GM12878 (cell line): Measurements from ENCODE around the gene PLCD1. TPM values are rescaled to one million over a fixed set of nuclear protein-coding genes. Genes with fewer than 3 reads are reported as not detected.
A peak's percentile ranks its signal among the peaks of the same experiment; 100 is the strongest.
"Not testable (repeated sequence)": the region's sequence is repeated elsewhere in the genome, so short reads cannot be mapped to it uniquely, and the experiment has no call there.

Source experiments
- ATAC-seq: fragments of 200-7000 bp; cut with Tn5 transposase; 3 replicates; pipeline ENCODE4 v1.9.1; 2020; ENCODE audit warnings: mild to moderate bottlenecking, moderate library complexity
- Bru-seq: library from RNA; stranded (reverse); fragments of 400-500 nt; gene quantifications from one replicate; lab custom pipeline; 2021; lab: Mats Ljungman, UMichigan
- BruChase-seq, 2 experiments: library from RNA; stranded (reverse); fragments of 400-500 nt; gene quantifications; one replicate each; lab custom pipeline; 2021; lab: Mats Ljungman, UMichigan
- BruUV-seq: library from RNA; stranded (reverse); fragments of 400-500 nt; replicated peaks from 2 replicates; lab custom pipeline; 2021; lab: Mats Ljungman, UMichigan
- CTCF ChIA-PET: fragments of 300-600 bp; sonication (Branson Sonifier 250); formaldehyde crosslinking; extraction: SDS; loops from one replicate; lab custom pipeline; 2021; ENCODE audit warnings: inconsistent platforms; lab: Yijun Ruan, JAX
- POLR2A ChIA-PET: fragments of 350-600 bp; formaldehyde crosslinking; extraction: SDS; loops from one replicate; lab custom pipeline; 2021; ENCODE audit warnings: inconsistent platforms; lab: Charles Lee
- RAD21 ChIA-PET: fragments of 300-600 bp; sonication (Branson Sonifier 250); formaldehyde crosslinking; loops from one replicate; lab custom pipeline; 2023; ENCODE audit warnings: antibody characterized with exemption; ENCODE audit not compliant: unreplicated experiment; lab: Charles Lee
- SMC1A ChIA-PET: fragments of 300-600 bp; sonication (Branson Sonifier 250); formaldehyde crosslinking; loops from one replicate; lab custom pipeline; 2023; ENCODE audit not compliant: unreplicated experiment, uncharacterized antibody; lab: Charles Lee
- DNase-seq: peaks from one replicate; pipeline ENCODE4 v3.0.0-alpha.2; 2011; ENCODE audit warnings: low read depth, low spot score
- FAIRE-seq: peaks from 3 replicates; lab custom pipeline; 2011; peaks lifted over from hg19 to GRCh38; lab: Jason Lieb, UNC
- H2AFZ ChIP-seq: 2 replicates; pipeline ENCODE4 v1.6.0; 2011; ENCODE audit warnings: low read depth, low read length, control low read depth; ENCODE audit not compliant: control insufficient read depth
- H3K27ac ChIP-seq: 2 replicates; pipeline ENCODE4 v1.5.1; 2011; ENCODE audit warnings: control low read depth; ENCODE audit not compliant: control insufficient read depth, insufficient read depth
- H3K27me3 ChIP-seq, 2 experiments: replicated peaks in 1 of 2; 2 replicates each; pipeline versions ENCODE4 v1.6.0 to v1.6.1; 2011; ENCODE audit warnings: low read length in 1 of 2; ENCODE audit not compliant: control insufficient read depth in 2 of 2, insufficient read depth in 2 of 2
- H3K36me3 ChIP-seq, 2 experiments: 2 replicates each; pipeline ENCODE4 v1.5.1; 2011; ENCODE audit warnings: low read length in 1 of 2; ENCODE audit not compliant: control insufficient read depth in 2 of 2, insufficient read depth in 2 of 2
- H3K4me1 ChIP-seq: 2 replicates; pipeline ENCODE4 v1.6.1; 2011; ENCODE audit warnings: mild to moderate bottlenecking, low read length, moderate library complexity, mixed read lengths; ENCODE audit not compliant: control insufficient read depth, insufficient read depth
- H3K4me2 ChIP-seq: 2 replicates; pipeline ENCODE4 v1.6.0; 2011; ENCODE audit warnings: control low read depth; ENCODE audit not compliant: control insufficient read depth, insufficient read depth
- H3K4me3 ChIP-seq: fragments of 200-600 bp; sonication (generic); 2 replicates; pipeline ENCODE4 v1.5.1; 2016
- H3K79me2 ChIP-seq: 2 replicates; pipeline ENCODE4 v1.6.0; 2011; ENCODE audit warnings: low read length; ENCODE audit not compliant: control insufficient read depth, insufficient read depth
- H3K9ac ChIP-seq: 2 replicates; pipeline ENCODE4 v1.8.0; 2011; ENCODE audit warnings: low read length, control low read depth, mixed read lengths; ENCODE audit not compliant: control insufficient read depth, insufficient read depth
- H3K9me3 ChIP-seq: replicated peaks from 3 replicates; pipeline ENCODE4 v1.5.1; 2011; ENCODE audit warnings: mild to moderate bottlenecking, low read length; ENCODE audit not compliant: control insufficient read depth, insufficient read depth
- H4K20me1 ChIP-seq: 2 replicates; pipeline ENCODE4 v1.6.0; 2011; ENCODE audit not compliant: control insufficient read depth, insufficient read depth
- EZH2 ChIP-seq: IDR thresholded peaks from 2 replicates; pipeline ENCODE4 v1.6.1; 2012; ENCODE audit warnings: low read depth, mild to moderate bottlenecking, control low read depth, inconsistent platforms, low read length, borderline replicate concordance; ENCODE audit not compliant: control insufficient read depth
- TCF12 ChIP-seq: IDR thresholded peaks from 2 replicates; pipeline ENCODE4 v1.6.1; 2011; ENCODE audit warnings: low read depth, mild to moderate bottlenecking, low read length
- WGBS: methylation state at CpG from one replicate; pipeline ENCODE4 v1.1.6; 2016; ENCODE audit warnings: low lambda C conversion rate; ENCODE audit not compliant: insufficient replicate concordance, insufficient coverage; ENCODE audit errors: missing lambda C conversion rate; 5-methylcytosine and 5-hydroxymethylcytosine counted together
- in situ Hi-C: fragments of 300-500 bp; cut with MboI; formaldehyde crosslinking; loops from 9 replicates; pipeline ENCODE4 v1.14.3; 2018; ENCODE audit warnings: mixed read lengths
- intact Hi-C: fragments of 100-400 bp; cut with micrococcal nuclease; formaldehyde crosslinking; loops from one replicate; pipeline ENCODE4 v1.14.2; 2022; ENCODE audit not compliant: unreplicated experiment
- long read RNA-seq, 2 experiments: library from polyadenylated mRNA; unstranded; transcript quantifications; one replicate each; pipeline ENCODE4 v2.0.0, GENCODE V29; 2019 to 2020
- polyA minus RNA-seq, 3 experiments: library from RNA; depleted of rRNA, polyadenylated mRNA; stranded (reverse); fragments of >200 nt; gene quantifications; 2 replicates each; pipeline ENCODE4 v1.2.3, GENCODE V29; 2011
- polyA plus RNA-seq, 11 experiments: library from polyadenylated mRNA; depleted of rRNA in 4 of 11; unstranded in 6 of 11; stranded (reverse) in 5 of 11; fragments of >200 nt; fragmentation: Nextera tagmentation in 4 of 11; fragmentation: Illumina TruSeq in 1 of 11; extraction: Ambion mirVana in 4 of 11; extraction: Trizol in 1 of 11; gene quantifications; 1 replicate in 1 of 11; 2 replicates in 10 of 11; pipeline versions ENCODE4 v1.2.1 to v1.2.3, GENCODE V29; 2011 to 2016; ENCODE audit warnings: inconsistent platforms in 2 of 11, missing spikeins in 2 of 11, low read depth in 1 of 11
- total RNA-seq, 4 experiments: library from RNA; depleted of rRNA in 3 of 4; stranded (reverse); fragments of >200 nt in 3 of 4; fragmentation: Illumina TruSeq in 1 of 4; extraction: Trizol in 1 of 4; gene quantifications; 2 replicates each; pipeline versions ENCODE4 v1.2.1 to v1.2.3, GENCODE V29; 2013 to 2021

Gene PLCD1
- 3.8 and 5.4 TPM in 2 replicates for total RNA-seq (2013; cell fraction: nucleolus; rRNA removed)
- total RNA-seq (2014; rRNA removed) = 0.73 and 1.2 TPM in 2 replicates
- 0.55 and 0.89 TPM in 2 replicates for total RNA-seq (2014; rRNA removed; fragmentation: Illumina TruSeq; extraction: Trizol)
- 1.6 and 2.4 TPM in 2 replicates for total RNA-seq (2021)
- polyA plus RNA-seq (2011; ENCODE audit: low read depth) = 5.4 TPM
- 1.8 and 3.5 TPM in 2 replicates for polyA plus RNA-seq (2011; rRNA removed)
- polyA plus RNA-seq (2011; cell fraction: cytosol; rRNA removed) = 3.6 and 4.2 TPM in 2 replicates
- polyA plus RNA-seq (2011; cell fraction: nucleus; rRNA removed) = 12.2 and 13.7 TPM in 2 replicates
- polyA plus RNA-seq (2012) = 3.9 and 5.8 TPM in 2 replicates
- 0.32 and 1.0 TPM in 2 replicates for polyA plus RNA-seq (2014; fragmentation: Illumina TruSeq; extraction: Trizol)
- polyA plus RNA-seq (2014; fragmentation: Nextera tagmentation; extraction: Ambion mirVana) = under 1 TPM in 1 of 2 experiments, not detected in 1; 0.20 TPM
- polyA plus RNA-seq (2014; rRNA removed) = 1.5 and 3.9 TPM in 2 replicates
- 1 to 10 TPM; 1.2 to 2.0 TPM for polyA plus RNA-seq (2016; fragmentation: Nextera tagmentation; extraction: Ambion mirVana)
- polyA minus RNA-seq (2011; rRNA and poly(A)+ RNA removed) = 4.3 and 4.8 TPM in 2 replicates
- polyA minus RNA-seq (2011; cell fraction: cytosol; rRNA and poly(A)+ RNA removed) = 3.6 and 4.5 TPM in 2 replicates
- 3.1 and 6.9 TPM in 2 replicates for polyA minus RNA-seq (2011; cell fraction: nucleus; rRNA and poly(A)+ RNA removed)
- Bru-seq, nascent RNA = percentile 45 among the genes with signal in this experiment
- BruChase-seq, experiment 1, labeled RNA remaining after a 6-hour chase = percentile 40 among the genes with signal in this experiment
- percentile 37 among the genes with signal in this experiment for BruChase-seq, experiment 2, labeled RNA remaining after a 2-hour chase
- long read RNA-seq, experiment 1, partial matches to known transcripts = 0 of 2 reads
- long read RNA-seq, experiment 1, other reads (novel, unspliced or antisense) = 1 of 2 reads
- long read RNA-seq, experiment 2, partial matches to known transcripts = 0 of 1 reads
- long read RNA-seq, experiment 2, other reads (novel, unspliced or antisense) = 1 of 1 reads

DNA sequence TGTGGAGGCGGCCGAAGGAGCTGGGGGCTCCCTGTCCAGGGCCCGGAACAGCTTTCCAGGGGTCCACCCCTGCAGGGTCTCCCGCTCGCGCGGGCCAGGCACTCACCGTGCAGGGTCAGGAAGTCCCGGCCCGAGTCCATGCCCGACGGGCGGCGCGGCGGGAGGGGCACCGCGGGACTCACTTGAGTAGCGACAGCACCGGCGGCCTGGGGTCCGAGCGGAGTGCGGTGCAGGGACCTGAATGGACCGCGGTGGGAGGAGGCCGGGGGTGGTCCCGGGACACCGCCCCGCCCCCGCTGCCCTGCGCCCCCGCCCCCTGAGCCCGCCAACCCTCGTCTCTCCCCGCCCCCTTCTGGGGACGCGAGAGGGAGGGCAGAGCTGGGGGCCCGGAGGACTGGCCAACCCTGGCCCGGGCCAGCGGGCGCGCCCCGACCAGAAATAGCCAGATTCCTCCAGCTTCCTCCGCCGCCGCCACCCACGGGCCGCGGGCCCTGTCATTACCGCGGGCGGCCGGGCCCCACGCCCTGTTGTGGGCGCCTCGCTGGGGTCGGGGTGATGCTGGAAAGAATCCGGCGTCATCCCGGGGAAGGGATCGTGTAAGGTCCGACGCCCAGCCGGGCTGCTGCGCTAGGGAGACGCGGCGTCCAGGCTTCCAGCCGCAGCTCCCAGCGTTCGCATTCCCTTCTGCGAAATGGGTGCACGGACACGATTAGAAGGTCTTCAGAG lies at the start of gene PLCD1:
Gene PLCD1 (minus strand): TSS at position 243 of the 726 bp plus-strand sequence. CDS start 103 bp downstream, at position 140.
- DNase-seq = no peak
- H3K27me3 ChIP-seq = peaks cover 8 to 17% of the 10 kb centered on the region in 2 experiments
- in situ Hi-C loops = no loop called here
- intact Hi-C loops = no loop called here
- BruUV-seq = no TSS peak
- H4K20me1 ChIP-seq = no peaks in the 10 kb centered on the region
- H3K9ac ChIP-seq = no peak within 1 kb of the TSS
- no peak within 1 kb of the TSS for H3K27ac ChIP-seq
- H2AFZ ChIP-seq = no peak within 1 kb of the TSS
- no peak for ATAC-seq
- FAIRE-seq = no peak
- H3K79me2 ChIP-seq = no peaks in the 10 kb centered on the region
- TF ChIP-seq EZH2 (peak; percentile 67; the same call in 1 of the 2 replicates), TCF12 (no peak)
- WGBS = 12% methylated on average over 46 of the region's 75 CpGs
- ChIA-PET RAD21 (no interaction called here), POLR2A (no interaction called here), CTCF (no interaction called here), SMC1A (no interaction called here)
- H3K36me3 ChIP-seq = no peaks in the 10 kb centered on the region
- no peaks in the 10 kb centered on the region for H3K9me3 ChIP-seq
- peak within 1 kb of the TSS; percentile 48; the same call in 1 of the 2 replicates for H3K4me2 ChIP-seq
- H3K4me1 ChIP-seq = no peaks in the 10 kb centered on the region
- H3K4me3 ChIP-seq = no peak within 1 kb of the TSS

DNA sequence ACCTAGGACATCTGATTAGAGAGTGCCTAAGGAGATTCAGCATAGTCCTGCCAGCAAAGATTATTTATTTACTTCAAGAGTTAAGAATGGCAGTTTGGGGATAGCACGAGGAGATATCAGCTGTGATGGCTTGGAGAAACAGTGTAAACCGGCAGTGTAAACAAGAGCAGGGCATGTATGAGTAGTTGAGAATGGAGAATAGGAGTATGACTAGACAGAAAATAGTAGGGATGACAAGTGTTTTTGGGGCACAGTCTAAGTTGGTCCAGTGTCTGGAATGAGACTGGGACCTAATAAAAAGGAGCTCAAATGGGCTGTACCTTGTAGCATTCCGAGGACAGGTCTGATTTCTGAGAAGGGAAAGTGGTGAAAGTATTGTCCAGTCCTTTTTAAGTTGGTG lies 47.6 kb upstream of the PLCD1 start:
- H3K79me2 ChIP-seq, H3K27ac ChIP-seq, H3K27me3 ChIP-seq, in situ Hi-C loops, DNase-seq, H4K20me1 ChIP-seq, RAD21 ChIA-PET, H3K4me2 ChIP-seq, POLR2A ChIA-PET, CTCF ChIA-PET, BruUV-seq, FAIRE-seq, H2AFZ ChIP-seq, H3K9me3 ChIP-seq, H3K9ac ChIP-seq, H3K4me3 ChIP-seq, ATAC-seq, SMC1A ChIA-PET, H3K36me3 ChIP-seq, intact Hi-C loops, H3K4me1 ChIP-seq: not testable (repeated sequence)
- WGBS = 0% methylated on average over 1 of the region's 3 CpGs
